Measurements from ENCODE around the gene NACA2. TPM values are rescaled to one million over a fixed set of nuclear protein-coding genes. Genes with fewer than 3 reads are reported as not detected.

NACA2 gene
- total and polyA plus RNA-seq, 2 donors (not counting 1 experiment from before 2014, with no cell fraction given), result not detected

DNA sequence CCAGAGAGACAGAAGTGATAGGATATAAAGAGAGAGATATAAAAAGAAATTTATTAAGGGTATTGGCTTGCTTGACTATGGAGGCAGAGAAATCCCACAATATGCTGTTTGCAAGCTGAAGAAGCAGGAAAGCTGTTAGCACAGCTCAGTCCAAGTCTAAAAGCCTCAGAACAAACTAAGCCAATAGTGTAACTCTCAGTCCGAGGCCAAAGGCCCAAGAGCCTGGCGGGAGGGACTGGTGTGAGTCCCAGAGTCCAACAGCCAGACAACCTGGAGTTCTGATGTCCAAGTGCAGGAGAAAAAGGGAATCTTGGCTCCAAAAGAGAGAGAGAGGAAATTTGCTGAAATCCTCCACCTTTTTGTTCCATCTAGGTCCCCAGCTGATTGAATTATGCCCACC lies 30.3 kb upstream of the NACA2 start:
- Histone ChIP-seq H3K9ac (ENCODE audit: low read length) (no peak overlapping the region), H3K79me2 (ENCODE audit: control insufficient read depth, insufficient read depth, low read length) (no peaks in the 10 kb centered on the region), H3K4me3 (ENCODE audit: control extremely low read depth in 1 of 5, extremely low read depth in 1 of 5, insufficient read depth in 1 of 5, low read depth in 2 of 5, low read length in 4 of 5) (no peak overlapping the region), H3K36me3 (replicated peaks in 1 of 2; ENCODE audit: control extremely low read depth in 1 of 2, control insufficient read depth in 1 of 2, extremely low read depth in 1 of 2, insufficient read depth in 2 of 2, low read length in 1 of 2) (no peaks in the 10 kb centered on the region), H3K27me3 (replicated peaks in 1 of 4; ENCODE audit: control extremely low read depth in 1 of 4, control insufficient read depth in 3 of 4, insufficient read depth in 4 of 4, low read length in 3 of 4) (peaks cover 0 to 10% (median 1%) of the 10 kb centered on the region in 4 experiments), H4K20me1 (ENCODE audit: control insufficient read depth, insufficient read depth, low read length, poor library complexity, severe bottlenecking) (no peaks in the 10 kb centered on the region), H3K9me3 (ENCODE audit: control extremely low read depth in 1 of 3, control insufficient read depth in 2 of 3, insufficient read depth in 1 of 3, low read length in 2 of 3) (peaks cover 4 to 13% (median 5%) of the 10 kb centered on the region in 3 donors), H3K4me1 (ENCODE audit: control insufficient read depth in 2 of 2, insufficient read depth in 2 of 2, low read length in 2 of 2) (no peaks in the 10 kb centered on the region), H2AFZ (ENCODE audit: insufficient read depth, low read depth, low read length, poor library complexity, severe bottlenecking) (no peak overlapping the region), H3K27ac (ENCODE audit: low read length in 2 of 2) (no peak overlapping the region), H3K4me2 (replicated peaks; ENCODE audit: low read depth, low read length, poor library complexity, severe bottlenecking) (no peak overlapping the region)
- DNase-seq (no peak), ATAC-seq (ENCODE audit: low read depth) (no peak)
- Mint-ChIP-seq H3K27ac (no peak overlapping the region), H3K4me3 (no peak overlapping the region), H3K9me3 (ENCODE audit: insufficient read depth) (peaks cover 8% of the 10 kb centered on the region), H3K4me1 (no peaks in the 10 kb centered on the region), H3K27me3 (peaks cover 23% of the 10 kb centered on the region)
- ChIA-PET CTCF (no interaction called here), POLR2A (no interaction called here)
- no CpG with 5 or more reads among the region's 2 CpGs for WGBS (ENCODE audit: insufficient coverage)
- intact Hi-C loops (cut with micrococcal nuclease), result no loop called here
- TF ChIP-seq EZH2 (IDR thresholded peaks at IDR 0.05; ENCODE audit: borderline replicate concordance, insufficient read depth, low read depth, low read length, poor library complexity, severe bottlenecking), result no peak
- TF ChIP-seq, protein P1, sequence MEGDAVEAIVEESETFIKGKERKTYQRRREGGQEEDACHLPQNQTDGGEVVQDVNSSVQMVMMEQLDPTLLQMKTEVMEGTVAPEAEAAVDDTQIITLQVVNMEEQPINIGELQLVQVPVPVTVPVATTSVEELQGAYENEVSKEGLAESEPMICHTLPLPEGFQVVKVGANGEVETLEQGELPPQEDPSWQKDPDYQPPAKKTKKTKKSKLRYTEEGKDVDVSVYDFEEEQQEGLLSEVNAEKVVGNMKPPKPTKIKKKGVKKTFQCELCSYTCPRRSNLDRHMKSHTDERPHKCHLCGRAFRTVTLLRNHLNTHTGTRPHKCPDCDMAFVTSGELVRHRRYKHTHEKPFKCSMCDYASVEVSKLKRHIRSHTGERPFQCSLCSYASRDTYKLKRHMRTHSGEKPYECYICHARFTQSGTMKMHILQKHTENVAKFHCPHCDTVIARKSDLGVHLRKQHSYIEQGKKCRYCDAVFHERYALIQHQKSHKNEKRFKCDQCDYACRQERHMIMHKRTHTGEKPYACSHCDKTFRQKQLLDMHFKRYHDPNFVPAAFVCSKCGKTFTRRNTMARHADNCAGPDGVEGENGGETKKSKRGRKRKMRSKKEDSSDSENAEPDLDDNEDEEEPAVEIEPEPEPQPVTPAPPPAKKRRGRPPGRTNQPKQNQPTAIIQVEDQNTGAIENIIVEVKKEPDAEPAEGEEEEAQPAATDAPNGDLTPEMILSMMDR (IDR thresholded peaks at IDR 0.05), result no peak

DNA sequence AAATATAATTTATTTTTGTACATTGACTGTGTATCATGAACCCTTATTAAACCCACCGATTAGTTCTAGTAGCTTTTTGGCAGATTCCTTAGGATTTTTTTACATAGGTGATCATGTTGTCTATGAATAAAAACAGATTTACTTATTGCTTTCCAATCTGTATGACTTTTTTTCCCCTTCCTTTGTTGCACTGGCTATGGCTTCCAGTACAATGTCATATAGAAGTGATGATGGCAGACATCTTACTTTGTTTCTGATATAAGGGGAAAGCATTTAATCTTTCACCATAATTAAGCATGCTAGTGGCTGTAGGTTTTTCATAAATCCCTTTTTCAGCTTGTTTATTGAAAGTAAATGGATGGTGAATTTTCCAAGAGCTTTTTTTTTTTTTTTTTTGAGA lies 28.9 kb upstream of the NACA2 start:
- H3K9ac ChIP-seq (ENCODE audit: low read length), result no peak overlapping the region
- TF ChIP-seq EZH2 (IDR thresholded peaks at IDR 0.05; ENCODE audit: borderline replicate concordance, insufficient read depth, low read depth, low read length, poor library complexity, severe bottlenecking), result no peak
- TF ChIP-seq, protein P1 (IDR thresholded peaks at IDR 0.05), result no peak
- WGBS (ENCODE audit: insufficient coverage), result no CpG with 5 or more reads among the region's 1 CpG
- intact Hi-C loops (cut with micrococcal nuclease), result no loop called here
- H2AFZ ChIP-seq (ENCODE audit: insufficient read depth, low read depth, low read length, poor library complexity, severe bottlenecking), result no peak overlapping the region
- H3K27me3 ChIP-seq (replicated peaks in 1 of 4; ENCODE audit: control extremely low read depth in 1 of 4, control insufficient read depth in 3 of 4, insufficient read depth in 4 of 4, low read length in 3 of 4), result peaks cover 0 to 7% (median 3%) of the 10 kb centered on the region in 4 experiments
- no peaks in the 10 kb centered on the region for H4K20me1 ChIP-seq (ENCODE audit: control insufficient read depth, insufficient read depth, low read length, poor library complexity, severe bottlenecking)
- Mint-ChIP-seq H3K27ac (no peak overlapping the region), H3K4me1 (peaks cover 6% of the 10 kb centered on the region), H3K9me3 (ENCODE audit: insufficient read depth) (peaks cover 8% of the 10 kb centered on the region), H3K4me3 (no peak overlapping the region), H3K27me3 (peaks cover 22% of the 10 kb centered on the region)
- ChIA-PET POLR2A (no interaction called here), CTCF (interaction anchor here (0.6 kb wide), 1 partner anchor 408 kb away, joined by 3 read pairs; no protein-coding TSS in a partner anchor)
- ATAC-seq (ENCODE audit: low read depth) (no peak), DNase-seq (no peak)
- H3K4me3 ChIP-seq (ENCODE audit: control extremely low read depth in 1 of 5, extremely low read depth in 1 of 5, insufficient read depth in 1 of 5, low read depth in 2 of 5, low read length in 4 of 5), result no peak overlapping the region
- H3K4me1 ChIP-seq (ENCODE audit: control insufficient read depth in 2 of 2, insufficient read depth in 2 of 2, low read length in 2 of 2), result peaks cover 3 to 5% of the 10 kb centered on the region in 2 donors
- no peaks in the 10 kb centered on the region for H3K36me3 ChIP-seq (replicated peaks in 1 of 2; ENCODE audit: control extremely low read depth in 1 of 2, control insufficient read depth in 1 of 2, extremely low read depth in 1 of 2, insufficient read depth in 2 of 2, low read length in 1 of 2)
- no peak overlapping the region for H3K4me2 ChIP-seq (replicated peaks; ENCODE audit: low read depth, low read length, poor library complexity, severe bottlenecking)
- H3K79me2 ChIP-seq (ENCODE audit: control insufficient read depth, insufficient read depth, low read length), result no peaks in the 10 kb centered on the region
- peaks cover 3 to 13% (median 5%) of the 10 kb centered on the region in 3 donors for H3K9me3 ChIP-seq (ENCODE audit: control extremely low read depth in 1 of 3, control insufficient read depth in 2 of 3, insufficient read depth in 1 of 3, low read length in 2 of 3)
- no peak overlapping the region for H3K27ac ChIP-seq (ENCODE audit: low read length in 2 of 2)

All from B cell (primary cell).